Breast epithelium (tissue), 4 donors: ENCODE data around the gene GPR183. TPM values are rescaled to one million over a fixed set of nuclear protein-coding genes. Genes with fewer than 3 reads are reported as not detected.

Experiments
- DNase-seq, 2 donors: peaks; one replicate each; pipeline ENCODE4 v3.0.0-alpha.2; 2019; ENCODE audit warnings: low spot score in 2 of 2
- H3K27ac ChIP-seq, 2 donors: fragments of 200-600 bp; sonication (generic) in 1 of 2; one replicate each; pipeline ENCODE4 v1.5.1; 2016 to 2019; ENCODE audit warnings: mild to moderate bottlenecking in 1 of 2
- H3K27me3 ChIP-seq, 2 donors: fragments of 200-600 bp; sonication (generic) in 1 of 2; one replicate each; pipeline versions ENCODE4 v1.5.1 to v1.6.0; 2017 to 2019; ENCODE audit warnings: control low read depth in 1 of 2, mild to moderate bottlenecking in 1 of 2
- H3K36me3 ChIP-seq: fragments of 200-600 bp; one replicate; pipeline ENCODE4 v1.5.1; 2019
- H3K4me1 ChIP-seq, 2 donors: fragments of 200-600 bp; sonication (generic); one replicate each; pipeline ENCODE4 v1.5.1; 2016 to 2019; ENCODE audit warnings: control low read depth in 1 of 2
- H3K4me3 ChIP-seq, 3 donors: fragments of 200-600 bp; sonication (generic); 1 replicate in 2 of 3; 2 replicates in 1 of 3; pipeline ENCODE4 v1.5.1; 2016 to 2019; ENCODE audit warnings: mild to moderate bottlenecking in 3 of 3, moderate library complexity in 2 of 3
- H3K9me3 ChIP-seq, 2 donors: fragments of 200-600 bp; sonication (generic) in 1 of 2; one replicate each; pipeline ENCODE4 v1.5.1; 2016 to 2019; ENCODE audit warnings: control low read depth in 1 of 2
- POLR2A ChIP-seq: fragments of 450-650 bp; IDR thresholded peaks from one replicate; pipeline ENCODE4 v1.6.1; 2016; ENCODE audit warnings: antibody characterized with exemption, mild to moderate bottlenecking, moderate library complexity
- POLR2AphosphoS5 ChIP-seq, 3 donors: sonication (generic); formaldehyde crosslinking; IDR thresholded peaks; one replicate each; pipeline ENCODE4 v1.6.1; 2017; ENCODE audit warnings: antibody characterized with exemption in 3 of 3
- intact Hi-C: fragments of 100-400 bp; cut with DNase I; formaldehyde crosslinking; loops from one replicate; pipeline ENCODE4 v1.15.1; 2023; ENCODE audit warnings: low total_unique reads
- total RNA-seq, 3 donors: library from RNA; depleted of rRNA; stranded (reverse); fragments of >200 nt; gene quantifications; one replicate each; pipeline ENCODE4 v1.1.0, GENCODE V29; 2016
- TF ChIP-seq, protein P1 (sequence below), 3 donors: fragments of 450-650 bp; IDR thresholded peaks; one replicate each; pipeline ENCODE4 v1.5.1; 2016 to 2017; ENCODE audit warnings: antibody characterized with exemption in 3 of 3, mild to moderate bottlenecking in 3 of 3, moderate library complexity in 3 of 3

GPR183 gene
- total RNA-seq, 3 donors from 2014 or later = 10.2 to 30.1 (median 21.4) TPM

DNA sequence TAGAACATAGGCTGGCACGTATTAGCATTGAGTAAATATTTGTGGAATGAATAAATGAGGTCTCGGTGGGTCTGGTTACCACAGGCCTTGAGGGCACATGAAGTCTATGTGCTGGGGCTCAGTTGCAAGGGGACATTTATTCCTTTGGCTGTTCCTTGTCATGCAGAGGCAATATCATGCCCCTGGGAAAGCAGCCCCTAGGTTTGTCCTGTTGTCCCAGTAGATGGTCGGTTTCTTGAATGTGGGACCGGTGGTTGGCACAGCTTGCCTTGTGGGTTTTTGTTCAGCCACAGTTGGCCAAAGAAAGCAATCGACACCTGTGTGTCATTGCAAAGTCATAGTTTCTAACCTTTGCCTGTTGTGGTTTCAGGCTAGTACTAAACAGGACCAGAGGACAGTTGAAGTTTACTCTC, 24.7 kb upstream of the GPR183 start:
- TF ChIP-seq POLR2AphosphoS5 (IDR thresholded peaks at IDR 0.05) (no peak), POLR2A (no peak)
- TF ChIP-seq, protein P1, sequence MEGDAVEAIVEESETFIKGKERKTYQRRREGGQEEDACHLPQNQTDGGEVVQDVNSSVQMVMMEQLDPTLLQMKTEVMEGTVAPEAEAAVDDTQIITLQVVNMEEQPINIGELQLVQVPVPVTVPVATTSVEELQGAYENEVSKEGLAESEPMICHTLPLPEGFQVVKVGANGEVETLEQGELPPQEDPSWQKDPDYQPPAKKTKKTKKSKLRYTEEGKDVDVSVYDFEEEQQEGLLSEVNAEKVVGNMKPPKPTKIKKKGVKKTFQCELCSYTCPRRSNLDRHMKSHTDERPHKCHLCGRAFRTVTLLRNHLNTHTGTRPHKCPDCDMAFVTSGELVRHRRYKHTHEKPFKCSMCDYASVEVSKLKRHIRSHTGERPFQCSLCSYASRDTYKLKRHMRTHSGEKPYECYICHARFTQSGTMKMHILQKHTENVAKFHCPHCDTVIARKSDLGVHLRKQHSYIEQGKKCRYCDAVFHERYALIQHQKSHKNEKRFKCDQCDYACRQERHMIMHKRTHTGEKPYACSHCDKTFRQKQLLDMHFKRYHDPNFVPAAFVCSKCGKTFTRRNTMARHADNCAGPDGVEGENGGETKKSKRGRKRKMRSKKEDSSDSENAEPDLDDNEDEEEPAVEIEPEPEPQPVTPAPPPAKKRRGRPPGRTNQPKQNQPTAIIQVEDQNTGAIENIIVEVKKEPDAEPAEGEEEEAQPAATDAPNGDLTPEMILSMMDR (IDR thresholded peaks at IDR 0.05) = no peak
- H3K36me3 ChIP-seq = no peaks in the 10 kb centered on the region
- DNase-seq = no peak
- no peak overlapping the region for H3K27ac ChIP-seq
- no peak overlapping the region for H3K4me3 ChIP-seq
- H3K4me1 ChIP-seq = no peaks in the 10 kb centered on the region
- H3K9me3 ChIP-seq = no peaks in the 10 kb centered on the region
- H3K27me3 ChIP-seq = no peaks in the 10 kb centered on the region
- intact Hi-C loops = no loop called here

DNA sequence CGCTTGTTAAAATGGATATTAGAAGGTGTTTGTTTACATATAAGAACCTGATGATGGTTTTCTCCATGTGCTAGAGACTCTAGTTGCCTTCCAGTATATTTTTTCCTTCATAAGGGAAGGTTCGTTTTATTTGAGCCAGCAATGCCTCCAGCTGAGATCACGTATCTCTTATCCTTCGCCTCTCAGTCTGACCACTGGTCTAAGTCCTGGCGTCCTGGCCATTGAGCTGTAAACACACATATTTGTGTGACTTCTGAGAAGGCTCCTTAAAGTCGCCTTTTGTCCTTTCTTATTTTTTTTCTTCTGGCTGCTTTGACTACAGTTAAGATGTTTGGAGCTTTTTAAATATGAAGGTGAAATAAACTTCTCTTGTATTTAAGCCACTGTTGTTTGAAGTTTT, 23.7 kb upstream of the GPR183 start:
- Histone ChIP-seq H3K27me3 (no peaks in the 10 kb centered on the region), H3K4me1 (no peaks in the 10 kb centered on the region), H3K36me3 (no peaks in the 10 kb centered on the region), H3K9me3 (no peaks in the 10 kb centered on the region), H3K27ac (no peak overlapping the region), H3K4me3 (no peak overlapping the region)
- intact Hi-C loops = no loop called here
- DNase-seq = no peak
- TF ChIP-seq, protein P1 (IDR thresholded peaks at IDR 0.05) = no peak
- TF ChIP-seq POLR2A (no peak), POLR2AphosphoS5 (IDR thresholded peaks at IDR 0.05) (no peak)

DNA sequence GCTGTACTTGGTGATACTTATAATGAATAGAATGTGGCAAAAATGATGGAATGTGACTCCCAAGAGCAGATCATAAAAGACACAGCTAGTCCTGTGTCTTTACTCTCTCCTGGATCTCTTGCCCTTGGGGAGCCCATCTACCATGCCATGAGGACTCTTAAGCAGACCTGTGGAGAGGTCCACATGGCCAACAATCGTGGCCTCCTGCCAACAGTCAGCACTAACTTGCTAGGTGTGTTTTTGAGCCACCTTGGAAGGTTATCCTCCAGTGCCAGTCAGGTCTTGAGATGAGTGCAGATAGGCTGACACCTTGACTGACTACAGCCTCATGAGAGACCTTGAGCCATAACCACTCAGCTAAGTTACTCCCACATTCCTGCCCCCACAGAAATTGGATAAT, 22.3 kb upstream of the GPR183 start:
- TF ChIP-seq, protein P1 (IDR thresholded peaks at IDR 0.05) = no peak
- TF ChIP-seq POLR2A (no peak), POLR2AphosphoS5 (IDR thresholded peaks at IDR 0.05) (no peak)
- Histone ChIP-seq H3K36me3 (no peaks in the 10 kb centered on the region), H3K27ac (no peak overlapping the region), H3K4me3 (no peak overlapping the region), H3K27me3 (no peaks in the 10 kb centered on the region), H3K9me3 (no peaks in the 10 kb centered on the region), H3K4me1 (no peaks in the 10 kb centered on the region)
- no peak for DNase-seq
- intact Hi-C loops = no loop called here

DNA sequence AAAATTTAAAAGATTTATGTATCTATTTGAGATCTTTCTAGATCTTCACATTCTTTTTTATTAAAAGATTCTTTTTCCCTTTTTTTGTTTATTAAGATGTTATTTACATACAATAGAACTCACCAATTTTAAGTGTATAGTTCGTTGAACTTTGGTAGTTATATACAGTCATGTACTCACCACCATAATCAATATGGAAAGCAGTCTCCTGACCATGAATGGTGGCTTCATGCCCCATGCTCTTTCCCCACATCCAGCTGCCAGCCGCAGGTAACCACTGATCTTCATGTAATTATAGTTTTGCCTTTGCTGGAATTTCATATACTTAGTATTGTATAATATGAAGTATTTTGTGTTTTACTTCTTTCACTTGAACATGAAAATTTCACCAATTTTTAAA, 20.6 kb upstream of the GPR183 start:
- Histone ChIP-seq H3K36me3 (no peaks in the 10 kb centered on the region), H3K9me3 (no peaks in the 10 kb centered on the region), H3K4me3 (no peak overlapping the region), H3K27me3 (no peaks in the 10 kb centered on the region), H3K27ac (no peak overlapping the region), H3K4me1 (no peaks in the 10 kb centered on the region)
- intact Hi-C loops = no loop called here
- TF ChIP-seq, protein P1 (IDR thresholded peaks at IDR 0.05) = no peak
- TF ChIP-seq POLR2A (no peak), POLR2AphosphoS5 (IDR thresholded peaks at IDR 0.05) (no peak)
- no peak for DNase-seq

DNA sequence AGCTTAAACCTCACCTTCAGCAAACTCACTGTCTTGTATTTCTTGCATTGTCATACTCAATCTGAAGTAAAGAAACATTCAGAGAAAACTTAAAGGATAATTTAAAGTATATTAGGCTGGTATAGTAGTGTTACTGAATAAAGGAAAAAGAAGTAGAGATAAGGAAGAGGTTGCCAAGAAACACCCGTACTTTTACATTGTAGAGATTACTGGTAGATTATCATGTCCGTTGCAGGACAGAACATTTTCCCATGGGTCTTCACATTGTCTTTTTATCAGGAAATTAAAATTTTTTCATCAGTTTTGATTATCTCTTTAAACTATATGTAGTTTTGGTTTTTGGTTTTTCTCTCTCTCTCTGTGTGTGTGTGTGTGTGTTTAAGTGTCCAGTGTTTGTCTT, 19.9 kb upstream of the GPR183 start:
- Histone ChIP-seq H3K4me1 (no peaks in the 10 kb centered on the region), H3K27ac (no peak overlapping the region), H3K4me3 (no peak overlapping the region), H3K9me3 (no peaks in the 10 kb centered on the region), H3K27me3 (no peaks in the 10 kb centered on the region), H3K36me3 (no peaks in the 10 kb centered on the region)
- intact Hi-C loops = no loop called here
- TF ChIP-seq, protein P1 (IDR thresholded peaks at IDR 0.05) = no peak
- no peak for TF ChIP-seq POLR2A
- no peak for DNase-seq
